HepG2 (cell line): Measurements from ENCODE around the gene MTG1. TPM values are rescaled to one million over a fixed set of nuclear protein-coding genes. Genes with fewer than 3 reads are reported as not detected.

Experiments used
- ATF6 ChIP-seq: sonication (generic); formaldehyde crosslinking; conservative IDR thresholded peaks from 2 replicates; pipeline ENCODE4 v1.4.0; 2020; ENCODE audit warnings: missing genetic modification reagents
- ATF7-NPFF ChIP-seq: sonication (generic); formaldehyde crosslinking; IDR thresholded peaks from 2 replicates; pipeline ENCODE4 v1.8.1; 2023; ENCODE audit warnings: mild to moderate bottlenecking, low read depth, missing genetic modification reagents, moderate library complexity
- KDM4B ChIP-seq: sonication (generic); formaldehyde crosslinking; IDR thresholded peaks from 2 replicates; pipeline ENCODE4 v1.4.0; 2020; ENCODE audit warnings: missing genetic modification reagents
- KLF16 ChIP-seq, 2 experiments: sonication (generic) in 1 of 2; formaldehyde crosslinking in 1 of 2; IDR thresholded peaks; 2 replicates each; pipeline versions ENCODE4 v1.6.1 to v1.8.0; 2016 to 2023; ENCODE audit warnings: missing genetic modification reagents in 2 of 2, missing compliant biosample characterization in 1 of 2
- KMT2A ChIP-seq: sonication (generic); formaldehyde crosslinking; IDR thresholded peaks from 2 replicates; pipeline ENCODE4 v1.4.0; 2020; ENCODE audit warnings: missing genetic modification reagents
- MXD3 ChIP-seq: IDR thresholded peaks from 2 replicates; pipeline ENCODE4 v1.6.1; 2016; ENCODE audit warnings: mild to moderate bottlenecking, missing biosample characterization, missing genetic modification reagents
- NFYC ChIP-seq: IDR thresholded peaks from 2 replicates; pipeline ENCODE4 v1.6.1; 2016; ENCODE audit warnings: missing genetic modification reagents, missing compliant biosample characterization
- NR3C1 ChIP-seq: sonication (generic); formaldehyde crosslinking; IDR thresholded peaks from 2 replicates; pipeline ENCODE4 v1.4.0; 2020; ENCODE audit warnings: missing genetic modification reagents
- PHB2 ChIP-seq: fragments of 450-650 bp; IDR thresholded peaks from 2 replicates; pipeline ENCODE4 v1.6.1; 2018; ENCODE audit not compliant: partially characterized antibody
- POLR2A ChIP-seq, 2 experiments: IDR thresholded peaks; 2 replicates each; pipeline ENCODE4 v1.6.1; 2011; ENCODE audit warnings: low read depth in 2 of 2, low read length in 2 of 2, mild to moderate bottlenecking in 1 of 2, moderate library complexity in 1 of 2; ENCODE audit not compliant: insufficient read depth in 1 of 2
- PRDM4 ChIP-seq: sonication (generic); formaldehyde crosslinking; IDR thresholded peaks from 2 replicates; pipeline ENCODE4 v1.9.0; 2021; ENCODE audit warnings: missing genetic modification reagents, borderline replicate concordance
- PTBP1 ChIP-seq: fragments of 200-400 bp; formaldehyde crosslinking; IDR thresholded peaks from 2 replicates; pipeline ENCODE4 v1.6.1; 2018; ENCODE audit warnings: low read length, low read depth; ENCODE audit not compliant: poor library complexity, severe bottlenecking
- SKIL ChIP-seq: sonication (generic); formaldehyde crosslinking; IDR thresholded peaks from 2 replicates; pipeline ENCODE4 v1.8.0; 2022; ENCODE audit warnings: missing genetic modification reagents, mild to moderate bottlenecking, moderate library complexity, borderline replicate concordance
- TARDBP ChIP-seq: sonication (generic); formaldehyde crosslinking; IDR thresholded peaks from 2 replicates; pipeline ENCODE4 v1.8.0; 2022; ENCODE audit warnings: mild to moderate bottlenecking, missing genetic modification reagents
- TFDP2 ChIP-seq: sonication (generic); formaldehyde crosslinking; IDR thresholded peaks from 2 replicates; pipeline ENCODE4 v1.4.0; 2020; ENCODE audit warnings: missing genetic modification reagents
- ZNF12 ChIP-seq: sonication (generic); formaldehyde crosslinking; IDR thresholded peaks from 2 replicates; pipeline ENCODE4 v1.5.0; 2020; ENCODE audit warnings: missing genetic modification reagents
- ZNF253 ChIP-seq: sonication (generic); formaldehyde crosslinking; IDR thresholded peaks from 2 replicates; pipeline ENCODE4 v1.8.0; 2022; ENCODE audit warnings: mild to moderate bottlenecking, missing genetic modification reagents, borderline replicate concordance
- ZNF367 ChIP-seq: sonication (generic); formaldehyde crosslinking; IDR thresholded peaks from 2 replicates; pipeline ENCODE4 v1.4.0; 2020; ENCODE audit warnings: missing genetic modification reagents, borderline replicate concordance
- ZNF546 ChIP-seq: sonication (generic); formaldehyde crosslinking; conservative IDR thresholded peaks from 2 replicates; pipeline ENCODE4 v1.8.1; 2023; ENCODE audit warnings: mild to moderate bottlenecking, missing genetic modification reagents
- ZNF580 ChIP-seq: IDR thresholded peaks from 2 replicates; pipeline ENCODE4 v1.6.1; 2016; ENCODE audit warnings: low read depth, borderline replicate concordance
- polyA plus RNA-seq, 8 experiments: library from polyadenylated mRNA; depleted of rRNA in 3 of 8; stranded (reverse) in 7 of 8; unstranded in 1 of 8; fragments of >200 nt; fragmentation: Illumina TruSeq in 4 of 8; extraction: Trizol in 4 of 8; gene quantifications; 2 replicates each; pipeline versions ENCODE4 v1.2.1 to v1.2.3, GENCODE V29; 2011 to 2016; ENCODE audit warnings: low read depth in 4 of 8, missing spikeins in 1 of 8, mixed read lengths in 1 of 8; ENCODE audit not compliant: insufficient read depth in 1 of 8
- total RNA-seq, 5 experiments: library from RNA; depleted of rRNA; stranded (reverse); fragments of >200 nt; fragmentation: Illumina TruSeq; extraction: Trizol; gene quantifications; 2 replicates each; pipeline ENCODE4 v1.2.3, GENCODE V29; 2016; ENCODE audit warnings: low read depth in 1 of 5

The MTG1 gene
- total and polyA plus RNA-seq, 2 of the 13 experiments (the other 11 are each of a cell fraction or from before 2014, with no cell fraction given), result 42.0 to 103 TPM

GRCh38 chr10:133357285-133358161 is 36.4 kb upstream of the MTG1 start, which contains the start of gene FUOM (continued):
- TF ChIP-seq ATF6 (CRISPR knock-in tag) (no peak), PRDM4 (no peak), PTBP1 (peak; percentile 22), KDM4B (CRISPR knock-in tag) (no peak), KMT2A (CRISPR knock-in tag) (peak; percentile 20; the same call in 1 of the 2 replicates), PHB2 (no peak), ATF7-NPFF (peak; percentile 58; the same call in 1 of the 2 replicates), NFYC (CRISPR knock-in tag) (0 out of 2 replicates have a peak, but pooled peaks have one; percentile 11), KLF16 (CRISPR knock-in tag; IDR thresholded peaks at IDR 0.05) (peak in 1 of 2 experiments; percentile 55; a peak in 1 of 4 replicates), ZNF367 (CRISPR knock-in tag) (no peak), TARDBP (CRISPR knock-in tag) (peak; percentile 41; the same call in 1 of the 2 replicates), ZNF12 (CRISPR knock-in tag) (no peak), ZNF580 (no peak), TFDP2 (CRISPR knock-in tag) (peak; percentile 49; the same call in 1 of the 2 replicates), MXD3 (peak; percentile 36; the same call in 1 of the 2 replicates), POLR2A (IDR thresholded peaks at IDR 0.05; ENCODE audit: insufficient read depth in 1 of 2, low read depth in 2 of 2, low read length in 2 of 2) (peak in 1 of 2 experiments; percentile 68; a peak in 2 of 4 replicates), ZNF253 (CRISPR knock-in tag) (no peak), NR3C1 (no peak), ZNF546 (CRISPR knock-in tag) (peak; percentile 22; the same call in 1 of the 2 replicates), SKIL (no peak)
